K562 (cell line): ENCODE data around the gene PARD3. TPM values are rescaled to one million over a fixed set of nuclear protein-coding genes. Genes with fewer than 3 reads are reported as not detected.
A peak's percentile ranks its signal among the peaks of the same experiment; 100 is the strongest.

Experiments used
- ATAC-seq: fragments of 200-7000 bp; cut with Tn5 transposase; 3 replicates; pipeline ENCODE4 v1.9.1; 2020; ENCODE audit warnings: moderate library complexity
- BruUV-seq: library from RNA; stranded (reverse); fragments of 400-500 nt; replicated peaks from 2 replicates; lab custom pipeline; 2021; lab: Mats Ljungman, UMichigan
- CTCF ChIA-PET: fragments of 300-600 bp; formaldehyde crosslinking; extraction: SDS; loops from one replicate; lab custom pipeline; 2021; ENCODE audit warnings: low intra/inter-chr PET ratio; lab: Yijun Ruan, JAX
- POLR2A ChIA-PET: fragments of 300-600, 350-650 bp; sonication (Branson Sonifier 250); formaldehyde crosslinking; extraction: SDS; loops from one replicate; lab custom pipeline; 2021; ENCODE audit warnings: antibody characterized with exemption, inconsistent platforms; lab: Yijun Ruan, JAX
- DNase-seq, 4 experiments: peaks; one replicate each; pipeline versions ENCODE4 v3.0.0 to v3.0.0-alpha.2; 2011 to 2018; ENCODE audit warnings: low spot score in 3 of 4, mixed read lengths in 3 of 4; ENCODE audit errors: extremely low read depth in 1 of 4
- FAIRE-seq: peaks from 2 replicates; lab custom pipeline; 2011; peaks lifted over from hg19 to GRCh38; lab: Jason Lieb, UNC
- H2AFZ ChIP-seq: 2 replicates; pipeline ENCODE4 v1.6.0; 2011; ENCODE audit warnings: low read depth, low read length, control low read depth, inconsistent platforms
- H3K27ac ChIP-seq: fragments of 200-600 bp; 3 replicates; pipeline ENCODE4 v1.8.0; 2011; ENCODE audit warnings: low read depth, mild to moderate bottlenecking, control low read depth, inconsistent platforms, low read length, moderate library complexity, mixed read lengths; ENCODE audit errors: extremely low read depth
- H3K27me3 ChIP-seq, 2 experiments: fragments of 300-600 bp in 1 of 2; 2 replicates in 1 of 2; 3 replicates in 1 of 2; pipeline versions ENCODE4 v1.6.0 to v1.8.0; 2011; ENCODE audit warnings: inconsistent platforms in 2 of 2, low read length in 2 of 2, mild to moderate bottlenecking in 1 of 2, mixed read lengths in 1 of 2, moderate library complexity in 1 of 2; ENCODE audit not compliant: control insufficient read depth in 2 of 2, insufficient read depth in 2 of 2
- H3K36me3 ChIP-seq: fragments of 300-600 bp; 3 replicates; pipeline ENCODE4 v1.8.0; 2011; ENCODE audit warnings: mild to moderate bottlenecking, low read length, inconsistent platforms; ENCODE audit not compliant: control insufficient read depth, insufficient read depth
- H3K4me1 ChIP-seq, 2 experiments: fragments of 200-600 bp in 1 of 2; replicated peaks in 1 of 2; 2 replicates in 1 of 2; 3 replicates in 1 of 2; pipeline versions ENCODE4 v1.5.1 to v1.8.0; 2011; ENCODE audit warnings: inconsistent platforms in 2 of 2, low read length in 2 of 2, mild to moderate bottlenecking in 1 of 2, mixed read lengths in 1 of 2, moderate library complexity in 1 of 2; ENCODE audit not compliant: control insufficient read depth in 2 of 2, insufficient read depth in 2 of 2
- H3K4me2 ChIP-seq: 2 replicates; pipeline ENCODE4 v1.6.1; 2011; ENCODE audit warnings: low read length, control low read depth, inconsistent platforms, mixed read lengths; ENCODE audit not compliant: insufficient read depth
- H3K4me3 ChIP-seq: fragments of 200-600 bp; sonication (generic), shearing (Covaris generic); 2 replicates; pipeline ENCODE4 v1.5.1; 2016; ENCODE audit warnings: control low read depth, inconsistent platforms
- H3K79me2 ChIP-seq: fragments of 200-600 bp; 3 replicates; pipeline ENCODE4 v1.8.0; 2011; ENCODE audit warnings: low read length, inconsistent platforms; ENCODE audit not compliant: control insufficient read depth, insufficient read depth
- H3K9ac ChIP-seq, 2 experiments: 2 replicates each; pipeline versions ENCODE4 v1.6.0 to v1.6.1; 2011; ENCODE audit warnings: low read depth in 2 of 2, low read length in 2 of 2, control low read depth in 1 of 2, inconsistent platforms in 1 of 2, mild to moderate bottlenecking in 1 of 2, mixed read lengths in 1 of 2; ENCODE audit not compliant: insufficient read depth in 1 of 2
- H3K9me1 ChIP-seq: one replicate; pipeline ENCODE4 v1.6.0; 2011; ENCODE audit warnings: inconsistent platforms, mild to moderate bottlenecking, low read length, moderate library complexity; ENCODE audit not compliant: control insufficient read depth, insufficient read depth
- H3K9me3 ChIP-seq: replicated peaks from 2 replicates; pipeline ENCODE4 v1.5.1; 2011; ENCODE audit warnings: low read depth, low read length, inconsistent platforms; ENCODE audit not compliant: control insufficient read depth, insufficient read depth
- H4K20me1 ChIP-seq: replicated peaks from 2 replicates; pipeline ENCODE4 v1.6.1; 2011; ENCODE audit warnings: low read length, inconsistent platforms, mixed read lengths; ENCODE audit not compliant: control insufficient read depth, insufficient read depth
- CBFA2T3 ChIP-seq: fragments of 450-650 bp; IDR thresholded peaks from 2 replicates; pipeline ENCODE4 v1.6.1; 2017
- CEBPB ChIP-seq: fragments of 450-650 bp; IDR thresholded peaks from 2 replicates; pipeline ENCODE4 v1.6.1; 2016; ENCODE audit warnings: missing genetic modification characterization, missing compliant biosample characterization
- CEBPG ChIP-seq, 3 experiments: fragments of 200-800 bp in 1 of 3; sonication (Bioruptor generic) in 1 of 3; sonication (generic) in 1 of 3; formaldehyde crosslinking in 1 of 3; IDR thresholded peaks in 2 of 3; conservative IDR thresholded peaks in 1 of 3; 2 replicates each; pipeline versions ENCODE4 v1.6.1 to v1.8.0; 2016 to 2022; ENCODE audit warnings: missing compliant biosample characterization in 2 of 3, missing genetic modification characterization in 2 of 3, mild to moderate bottlenecking in 1 of 3, missing genetic modification reagents in 1 of 3
- CHAMP1 ChIP-seq: fragments of 450-650 bp; IDR thresholded peaks from 2 replicates; pipeline ENCODE4 v1.6.1; 2016; ENCODE audit warnings: mild to moderate bottlenecking
- DLX4 ChIP-seq: fragments of 250-450 bp; sonication (Bioruptor Pico); IDR thresholded peaks from 2 replicates; pipeline ENCODE4 v1.6.1; 2021; ENCODE audit warnings: mild to moderate bottlenecking
- NBN ChIP-seq: fragments of 450-650 bp; IDR thresholded peaks from 2 replicates; pipeline ENCODE4 v1.6.1; 2016; ENCODE audit warnings: low read depth, mild to moderate bottlenecking
- NFIX ChIP-seq: fragments of 250-450 bp; sonication (Bioruptor Pico); IDR thresholded peaks from 2 replicates; pipeline ENCODE4 v1.4.0; 2020; ENCODE audit warnings: low read depth, mild to moderate bottlenecking, moderate library complexity
- PTTG1 ChIP-seq: fragments of 450-650 bp; IDR thresholded peaks from 2 replicates; pipeline ENCODE4 v1.6.1; 2016; ENCODE audit warnings: low read depth, mild to moderate bottlenecking, missing genetic modification characterization, missing compliant biosample characterization
- RBM17 ChIP-seq: fragments of 200-400 bp; formaldehyde crosslinking; IDR thresholded peaks from 2 replicates; pipeline ENCODE4 v1.6.1; 2017; ENCODE audit warnings: low read depth, mild to moderate bottlenecking, low read length, borderline replicate concordance
- SAFB ChIP-seq: fragments of 200-400 bp; formaldehyde crosslinking; IDR thresholded peaks from 2 replicates; pipeline ENCODE4 v1.6.1; 2017; ENCODE audit warnings: low read depth, low read length, borderline replicate concordance
- SMAD4 ChIP-seq: fragments of 250-450 bp; sonication (Bioruptor Pico); conservative IDR thresholded peaks from 2 replicates; pipeline ENCODE4 v1.8.0; 2021; ENCODE audit warnings: inconsistent platforms, mild to moderate bottlenecking, moderate library complexity
- WGBS: fragments of 100-300 bp; shearing (Covaris generic); methylation state at CpG from one replicate; pipeline ENCODE4 v1.1.6; 2016; ENCODE audit warnings: low coverage, mixed read lengths; ENCODE audit not compliant: insufficient coverage; ENCODE audit errors: missing lambda C conversion rate; 5-methylcytosine and 5-hydroxymethylcytosine counted together
- in situ Hi-C: fragments of 300-500 bp; cut with MboI; formaldehyde crosslinking; loops from 4 replicates; pipeline ENCODE4 v1.15.0; 2018; ENCODE audit warnings: inconsistent platforms, mixed read lengths
- intact Hi-C: fragments of 100-400 bp; cut with micrococcal nuclease; formaldehyde crosslinking; loops from 2 replicates; pipeline ENCODE4 v1.14.2; 2022
- polyA plus RNA-seq, 8 experiments: library from polyadenylated mRNA; depleted of rRNA in 4 of 8; stranded (reverse) in 5 of 8; unstranded in 3 of 8; fragments of >200 nt; fragmentation: Nextera tagmentation in 2 of 8; fragmentation: Illumina TruSeq in 1 of 8; extraction: Ambion mirVana in 2 of 8; extraction: Trizol in 1 of 8; gene quantifications; 2 replicates each; pipeline versions ENCODE4 v1.2.1 to v1.2.3, GENCODE V29; 2011 to 2014; ENCODE audit warnings: inconsistent platforms in 1 of 8, missing spikeins in 1 of 8
- total RNA-seq, 7 experiments: library from RNA; depleted of rRNA in 6 of 7; stranded (reverse); fragments of >200 nt in 6 of 7; fragmentation: Illumina TruSeq in 2 of 7; extraction: Trizol in 2 of 7; gene quantifications; 2 replicates each; pipeline versions ENCODE4 v1.2.1 to v1.2.3, GENCODE V29; 2011 to 2021; ENCODE audit warnings: low replicate concordance in 1 of 7

The PARD3 gene
- total and polyA plus RNA-seq, 9 of the 15 experiments (the other 6 are each of a cell fraction or from before 2014, with no cell fraction given) = 2.7 to 11.7 (median 7.7) TPM

- H3K27ac ChIP-seq = no peak overlapping the region
- H3K9me1 ChIP-seq = no peaks in the 10 kb centered on the region
- intact Hi-C loops (no loop called here), in situ Hi-C loops (no loop called here)
- H2AFZ ChIP-seq = no peak overlapping the region
- no peaks in the 10 kb centered on the region for H3K4me1 ChIP-seq
- H3K4me2 ChIP-seq = no peak overlapping the region
- no peaks in the 10 kb centered on the region for H4K20me1 ChIP-seq
- no peak overlapping the region for H3K4me3 ChIP-seq
- no peak for ATAC-seq
- TF ChIP-seq CEBPG (CRISPR knock-in tag; IDR thresholded peaks at IDR 0.05) (no peak), CEBPG (tag; conservative IDR thresholded peaks at IDR 0.05 in 1 of 2, IDR thresholded peaks at IDR 0.05 in 1 of 2) (peak; percentile 46 to 81; a peak in 3 of 4 replicates), CEBPB (tag) (peak; percentile 62), NBN (no peak)
- DNase-seq = no peak
- no TSS peak for BruUV-seq
- no peak for FAIRE-seq
- H3K9me3 ChIP-seq = no peaks in the 10 kb centered on the region
- CTCF ChIA-PET = interaction anchor here (0.7 kb wide), 1 partner anchor 39 kb away, joined by 3 read pairs; no protein-coding TSS in a partner anchor
- no peaks in the 10 kb centered on the region for H3K79me2 ChIP-seq
- no peaks in the 10 kb centered on the region for H3K36me3 ChIP-seq
- H3K9ac ChIP-seq = no peak overlapping the region
- POLR2A ChIA-PET = interaction anchor here (0.6 kb wide), 1 partner anchor 67 kb away, joined by 4 read pairs; no protein-coding TSS in a partner anchor
- H3K27me3 ChIP-seq = no peaks in the 10 kb centered on the region
These were observed 436.8 kb downstream of the PARD3 start for GRCh38 chr10:34378297-34378696.

- no TSS peak for BruUV-seq
- ChIA-PET POLR2A (no interaction called here), CTCF (interaction anchor here (0.7 kb wide), 1 partner anchor 40 kb away, joined by 3 read pairs; no protein-coding TSS in a partner anchor)
- in situ Hi-C loops (no loop called here), intact Hi-C loops (no loop called here)
- no peak overlapping the region for H3K27ac ChIP-seq
- FAIRE-seq (no peak), DNase-seq (no peak), ATAC-seq (no peak)
- no peak overlapping the region for H3K9ac ChIP-seq
- no peaks in the 10 kb centered on the region for H4K20me1 ChIP-seq
- no peaks in the 10 kb centered on the region for H3K36me3 ChIP-seq
- H3K79me2 ChIP-seq = no peaks in the 10 kb centered on the region
- H3K4me3 ChIP-seq = no peak overlapping the region
- 41% methylated on average over 5 of the region's 5 CpGs for WGBS
- no peaks in the 10 kb centered on the region for H3K27me3 ChIP-seq
- H3K4me2 ChIP-seq = no peak overlapping the region
- no peaks in the 10 kb centered on the region for H3K9me3 ChIP-seq
- no peak overlapping the region for H2AFZ ChIP-seq
- no peaks in the 10 kb centered on the region for H3K9me1 ChIP-seq
- no peaks in the 10 kb centered on the region for H3K4me1 ChIP-seq
- TF ChIP-seq NFIX (CRISPR knock-in tag) = no peak
- no peak for TF ChIP-seq CBFA2T3
- no peak for TF ChIP-seq PTTG1
- TF ChIP-seq DLX4 (CRISPR knock-in tag) = no peak
- no peak for TF ChIP-seq CHAMP1
- TF ChIP-seq SMAD4 (CRISPR knock-in tag) = no peak
- no peak for TF ChIP-seq RBM17
- no peak for TF ChIP-seq SAFB
These were observed 437.3 kb downstream of the PARD3 start for GRCh38 chr10:34377833-34378232.
